Adrenal gland (tissue), 12 donors: ENCODE data around the gene HEATR5A. TPM values are rescaled to one million over a fixed set of nuclear protein-coding genes. Genes with fewer than 3 reads are reported as not detected.

Source experiments
- DNase-seq, 7 donors: peaks; one replicate each; pipeline ENCODE4 v3.0.0-alpha.2; 2019 to 2020
- H3K27ac ChIP-seq, 5 donors: fragments of 200-600 bp; sonication (generic) in 4 of 5; 1 replicate in 3 of 5; 2 replicates in 2 of 5; pipeline versions ENCODE4 v1.5.1 to v1.8.0; 2016 to 2020; ENCODE audit warnings: mild to moderate bottlenecking in 1 of 5
- H3K27me3 ChIP-seq: fragments of 200-600 bp; 2 replicates; pipeline ENCODE4 v1.8.0; 2021
- H3K36me3 ChIP-seq, 2 donors: fragments of 200-600 bp; replicated peaks in 1 of 2; 1 replicate in 1 of 2; 2 replicates in 1 of 2; pipeline versions ENCODE4 v1.5.1 to v1.8.0; 2018 to 2022
- H3K4me1 ChIP-seq, 2 donors: fragments of 200-600 bp; replicated peaks in 1 of 2; 1 replicate in 1 of 2; 2 replicates in 1 of 2; pipeline versions ENCODE4 v1.5.1 to v1.8.0; 2018 to 2021
- H3K4me3 ChIP-seq, 4 donors: fragments of 200-600 bp; sonication (generic) in 3 of 4; one replicate each; pipeline ENCODE4 v1.5.1; 2016 to 2018
- H3K9me3 ChIP-seq, 3 donors: fragments of 200-600 bp; sonication (generic) in 1 of 3; replicated peaks in 1 of 3; 1 replicate in 2 of 3; 2 replicates in 1 of 3; pipeline versions ENCODE4 v1.5.1 to v1.8.0; 2016 to 2021
- CTCF ChIP-seq, 6 experiments: fragments of 450-650 bp in 4 of 6; fragments of 200-600 bp in 2 of 6; sonication (generic) in 1 of 6; IDR thresholded peaks; 1 replicate in 5 of 6; 2 replicates in 1 of 6; pipeline versions ENCODE4 v1.5.1 to v1.8.0; 2016 to 2021; ENCODE audit warnings: antibody characterized with exemption in 6 of 6, mild to moderate bottlenecking in 2 of 6, moderate library complexity in 1 of 6
- POLR2A ChIP-seq, 2 donors: fragments of 450-650 bp; IDR thresholded peaks; one replicate each; pipeline ENCODE4 v1.6.1; 2017; ENCODE audit warnings: antibody characterized with exemption in 2 of 2, mild to moderate bottlenecking in 2 of 2, moderate library complexity in 1 of 2
- WGBS, 4 donors: extraction: QIAGEN DNeasy Blood & Tissue Kit in 2 of 4; methylation state at CpG; one replicate each; pipeline versions ENCODE4 v1.1.5 to v1.1.7; 2013 to 2017; 5-methylcytosine and 5-hydroxymethylcytosine counted together
- intact Hi-C, 2 donors: fragments of 100-400 bp; cut with DNase I; formaldehyde crosslinking; loops; one replicate each; pipeline versions ENCODE4 v1.14.1 to v1.15.0; 2022 to 2023
- polyA plus RNA-seq, 3 donors: library from polyadenylated mRNA; stranded (reverse); fragments of 200-250 nt in 2 of 3; fragments of 350-450 nt in 1 of 3; fragmentation: Illumina TruSeq in 1 of 3; extraction: RNeasy Lipid Tissue Mini Kit (QIAGEN cat#74804) in 1 of 3; gene quantifications; one replicate each; pipeline ENCODE4 v1.2.3, GENCODE V29; 2013 to 2014
- total RNA-seq, 9 donors: library from RNA; depleted of rRNA in 4 of 9; stranded (reverse); fragments of >200 nt in 4 of 9; fragments of 120-200 nt in 1 of 9; fragmentation: NEBNext Ultra II Directional in 1 of 9; extraction: Animal tissue kit (Norgen Biotek cat#: 25700) in 1 of 9; gene quantifications; one replicate each; pipeline versions ENCODE4 v1.1.0 to v1.2.4, GENCODE V29; 2013 to 2023
- donor health status: healthy with polysubstance abuse.
- donor health status: Bipolar disorder and iron deficiency.
- donor health status: DM: yes; HTN: yes; CAD: no.
- donor health status: DM: no; HTN: no; CAD: no.
- donor health status: DM: no; HTN: no; CAD: no.
- donor health status: DM: yes; HTN: yes; CAD: no.

HEATR5A gene
- total and polyA plus RNA-seq, 12 donors: 20.8 to 60.4 (median 40.1) TPM

DNA sequence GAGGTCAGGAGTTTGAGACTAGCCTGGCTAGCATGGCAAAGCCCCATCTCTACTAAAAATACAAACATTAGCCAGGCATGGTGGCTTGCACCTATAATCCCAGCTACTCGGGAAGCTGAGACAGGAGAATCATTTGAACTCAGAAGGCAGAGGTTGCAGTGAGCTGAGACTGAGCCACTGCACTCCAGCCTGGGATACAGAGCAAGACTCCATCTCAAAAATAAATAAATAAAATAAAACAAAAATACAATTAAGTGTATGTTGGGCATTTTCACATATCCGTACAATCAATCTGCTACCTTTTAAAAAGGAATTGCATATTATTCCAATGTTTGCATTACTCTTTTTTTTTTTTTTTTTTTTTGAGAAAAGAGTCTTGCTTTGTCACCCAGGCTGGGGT, 165.1 kb downstream of the HEATR5A start:
- H3K27ac ChIP-seq: no peak overlapping the region
- no peaks in the 10 kb centered on the region for H3K27me3 ChIP-seq
- no peaks in the 10 kb centered on the region for H3K4me1 ChIP-seq
- WGBS, 4 donors: 78 to 93% (median 89%) methylated on average over 2 of the region's 2 CpGs
- intact Hi-C loops: no loop called here
- no peaks in the 10 kb centered on the region for H3K36me3 ChIP-seq
- no peak overlapping the region for H3K4me3 ChIP-seq
- DNase-seq: no peak
- H3K9me3 ChIP-seq: no peaks in the 10 kb centered on the region
- TF ChIP-seq POLR2A (IDR thresholded peaks at IDR 0.05) (no peak), CTCF (IDR thresholded peaks at IDR 0.05) (no peak)

DNA sequence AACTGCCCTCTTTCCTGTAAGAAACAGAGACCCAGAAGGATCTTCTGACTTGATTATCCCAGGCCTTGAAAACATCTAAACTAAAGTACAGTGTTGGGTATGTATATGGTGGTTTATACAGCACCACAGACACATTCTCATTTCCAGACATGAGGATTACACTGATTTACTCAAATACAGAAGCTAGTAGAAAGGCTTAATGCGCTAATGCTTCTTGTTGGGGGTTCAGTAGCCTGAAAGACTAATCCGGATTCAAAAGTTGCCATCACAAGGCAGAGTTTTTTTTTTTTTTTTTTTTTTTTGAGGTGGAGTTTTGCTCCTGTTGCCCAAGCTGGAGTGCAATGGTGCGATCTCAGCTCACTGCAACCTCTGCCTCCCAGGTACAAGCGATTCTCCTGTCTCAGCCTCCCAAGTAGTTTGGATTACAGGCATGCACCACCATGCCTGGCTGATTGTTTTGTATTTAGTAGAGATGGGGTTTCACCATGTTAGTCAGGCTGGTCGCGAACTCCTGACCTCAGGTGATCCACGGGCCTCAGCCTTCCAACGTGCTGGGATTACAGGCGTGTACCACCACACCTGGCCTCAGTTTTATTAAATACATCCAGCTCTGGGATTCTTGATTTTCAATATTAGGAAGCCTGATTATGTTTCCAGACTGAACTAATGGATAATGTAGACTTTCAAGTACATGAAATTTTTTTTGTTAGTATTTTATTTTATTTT, 166.4 kb downstream of the HEATR5A start:
- no peak for DNase-seq
- H3K4me3 ChIP-seq: no peak overlapping the region
- H3K9me3 ChIP-seq: no peaks in the 10 kb centered on the region
- no peaks in the 10 kb centered on the region for H3K27me3 ChIP-seq
- H3K4me1 ChIP-seq: no peaks in the 10 kb centered on the region
- intact Hi-C loops: no loop called here
- TF ChIP-seq CTCF (IDR thresholded peaks at IDR 0.05) (no peak), POLR2A (IDR thresholded peaks at IDR 0.05) (no peak)
- H3K27ac ChIP-seq: no peak overlapping the region
- H3K36me3 ChIP-seq: no peaks in the 10 kb centered on the region
- 87 to 96% (median 95%) methylated on average over 7 to 9 of the region's 9 CpGs for WGBS, 4 donors

GRCh38 chr14:31252865-31253264, 167.5 kb downstream of the HEATR5A start:
- no peak overlapping the region for H3K4me3 ChIP-seq
- WGBS, 4 donors: 93 to 100% (median 97%) methylated on average over 1 of the region's 1 CpG
- H3K36me3 ChIP-seq: no peaks in the 10 kb centered on the region
- DNase-seq: no peak
- intact Hi-C loops: no loop called here
- H3K27me3 ChIP-seq: no peaks in the 10 kb centered on the region
- H3K9me3 ChIP-seq: no peaks in the 10 kb centered on the region
- no peak for TF ChIP-seq POLR2A (IDR thresholded peaks at IDR 0.05)
- no peak for TF ChIP-seq CTCF (IDR thresholded peaks at IDR 0.05)
- H3K4me1 ChIP-seq: no peaks in the 10 kb centered on the region
- no peak overlapping the region for H3K27ac ChIP-seq

GRCh38 chr14:31251028-31251958, 169.1 kb downstream of the HEATR5A start:
- Histone ChIP-seq H3K4me1 (no peaks in the 10 kb centered on the region), H3K9me3 (no peaks in the 10 kb centered on the region), H3K27me3 (no peaks in the 10 kb centered on the region), H3K4me3 (no peak overlapping the region), H3K36me3 (no peaks in the 10 kb centered on the region), H3K27ac (no peak overlapping the region)
- intact Hi-C loops: no loop called here
- TF ChIP-seq POLR2A (IDR thresholded peaks at IDR 0.05): no peak
- TF ChIP-seq CTCF (IDR thresholded peaks at IDR 0.05): no peak
- WGBS, 4 donors: 70 to 88% (median 81%) methylated on average over 7 to 10 of the region's 10 CpGs
- no peak for DNase-seq
